ENCODE results near the gene MLC1. TPM values are rescaled to one million over a fixed set of nuclear protein-coding genes. Genes with fewer than 3 reads are reported as not detected.
A peak's percentile ranks its signal among the peaks of the same experiment; 100 is the strongest.

The MLC1 gene
- total and polyA plus RNA-seq, 5 experiments from 2014 or later, result 0.12 to 1.8 (median 0.34) TPM

- POLR2A ChIA-PET, result interaction anchor here (0.7 kb wide), 1 partner anchor 14 kb away, joined by 3 read pairs; the partner anchor contains the start of gene MLC1
- no peaks in the 10 kb centered on the region for H3K27me3 Mint-ChIP-seq
These were observed 13.6 kb downstream of the MLC1 start for GRCh38 chr22:50071432-50072166.

GRCh38 chr22:50070366-50070765 lies 14.9 kb downstream of the MLC1 start:
- Mint-ChIP-seq H3K27me3 (no peaks in the 10 kb centered on the region), H3K4me3 (no peak overlapping the region), H3K9me3 (no peaks in the 10 kb centered on the region), H3K27ac (no peak overlapping the region), H3K36me3 (no peaks in the 10 kb centered on the region), H3K4me1 (no peaks in the 10 kb centered on the region)
- POLR2A ChIA-PET, result no interaction called here
- DNase-seq (no peak), ATAC-seq (no peak)

More at GRCh38 chr22:50071432-50072166, 13.6 kb downstream of the MLC1 start:
- DNase-seq (no peak), ATAC-seq (no peak)
- Mint-ChIP-seq H3K9me3 (no peaks in the 10 kb centered on the region), H3K27ac (no peak overlapping the region), H3K36me3 (no peaks in the 10 kb centered on the region), H3K4me3 (no peak overlapping the region), H3K4me1 (no peaks in the 10 kb centered on the region)

- H3K27ac Mint-ChIP-seq, result no peak overlapping the region
- no peaks in the 10 kb centered on the region for H3K36me3 Mint-ChIP-seq
- H3K27me3 Mint-ChIP-seq, result no peaks in the 10 kb centered on the region
- ATAC-seq (no peak), DNase-seq (no peak)
- no peak overlapping the region for H3K4me3 Mint-ChIP-seq
- POLR2A ChIA-PET, result no interaction called here
- H3K9me3 Mint-ChIP-seq, result no peaks in the 10 kb centered on the region
- H3K4me1 Mint-ChIP-seq, result no peaks in the 10 kb centered on the region
These were observed 17.1 kb downstream of the MLC1 start for GRCh38 chr22:50068096-50068495.

- Mint-ChIP-seq H3K4me1 (no peaks in the 10 kb centered on the region), H3K27me3 (no peaks in the 10 kb centered on the region), H3K27ac (no peak overlapping the region), H3K36me3 (no peaks in the 10 kb centered on the region), H3K9me3 (no peaks in the 10 kb centered on the region), H3K4me3 (no peak overlapping the region)
- POLR2A ChIA-PET, result no interaction called here
- no peak for DNase-seq
- no peak for ATAC-seq
These were observed 18.0 kb downstream of the MLC1 start for GRCh38 chr22:50067244-50067643.

- POLR2A ChIA-PET, result no interaction called here
- DNase-seq (no peak), ATAC-seq (no peak)
- Mint-ChIP-seq H3K4me1 (no peaks in the 10 kb centered on the region), H3K36me3 (no peaks in the 10 kb centered on the region), H3K27ac (no peak overlapping the region), H3K4me3 (no peak overlapping the region), H3K27me3 (peaks cover 4 to 14% (median 6%) of the 10 kb centered on the region in 5 donors), H3K9me3 (no peaks in the 10 kb centered on the region)
These were observed 20.8 kb downstream of the MLC1 start for GRCh38 chr22:50064453-50064852.

- H3K27ac Mint-ChIP-seq, result no peak overlapping the region
- POLR2A ChIA-PET, result no interaction called here
- no peak for ATAC-seq
- peaks cover 4 to 19% (median 8%) of the 10 kb centered on the region in 5 donors for H3K27me3 Mint-ChIP-seq
- no peak overlapping the region for H3K4me3 Mint-ChIP-seq
- DNase-seq, result no peak
- no peaks in the 10 kb centered on the region for H3K36me3 Mint-ChIP-seq
- no peaks in the 10 kb centered on the region for H3K4me1 Mint-ChIP-seq
- no peaks in the 10 kb centered on the region for H3K9me3 Mint-ChIP-seq
These were observed 21.4 kb downstream of the MLC1 start for GRCh38 chr22:50063589-50064393.

- Mint-ChIP-seq H3K27me3 (peaks cover 6 to 22% (median 8%) of the 10 kb centered on the region in 5 donors), H3K4me1 (no peaks in the 10 kb centered on the region), H3K9me3 (no peaks in the 10 kb centered on the region), H3K4me3 (no peak overlapping the region), H3K27ac (no peak overlapping the region), H3K36me3 (no peaks in the 10 kb centered on the region)
- DNase-seq (no peak), ATAC-seq (no peak)
- POLR2A ChIA-PET, result no interaction called here
These were observed 22.6 kb downstream of the MLC1 start for GRCh38 chr22:50062509-50063135.

GRCh38 chr22:50061824-50062355 lies 23.3 kb downstream of the MLC1 start:
- POLR2A ChIA-PET, result no interaction called here
- Mint-ChIP-seq H3K36me3 (no peaks in the 10 kb centered on the region), H3K9me3 (no peaks in the 10 kb centered on the region), H3K4me1 (no peaks in the 10 kb centered on the region), H3K27ac (no peak overlapping the region), H3K27me3 (peaks cover 7 to 28% (median 11%) of the 10 kb centered on the region in 5 donors), H3K4me3 (no peak overlapping the region)
- ATAC-seq (no peak), DNase-seq (no peak)

GRCh38 chr22:50061141-50061823 lies 23.9 kb downstream of the MLC1 start:
- POLR2A ChIA-PET, result no interaction called here
- no peaks in the 10 kb centered on the region for H3K9me3 Mint-ChIP-seq
- ATAC-seq (no peak), DNase-seq (no peak)
- H3K4me3 Mint-ChIP-seq, result no peak overlapping the region
- peaks cover 7 to 34% (median 11%) of the 10 kb centered on the region in 5 donors for H3K27me3 Mint-ChIP-seq
- no peaks in the 10 kb centered on the region for H3K36me3 Mint-ChIP-seq
- no peak overlapping the region for H3K27ac Mint-ChIP-seq
- peaks cover 0 to 1% (median 0%) of the 10 kb centered on the region in 4 donors for H3K4me1 Mint-ChIP-seq

- no peak for ATAC-seq
- Mint-ChIP-seq H3K27ac (no peak overlapping the region), H3K9me3 (no peaks in the 10 kb centered on the region), H3K36me3 (no peaks in the 10 kb centered on the region), H3K4me3 (no peak overlapping the region), H3K27me3 (peaks cover 7 to 40% (median 11%) of the 10 kb centered on the region in 5 donors), H3K4me1 (peaks cover 0 to 1% (median 0%) of the 10 kb centered on the region in 4 donors)
- DNase-seq, result no peak
- POLR2A ChIA-PET, result no interaction called here
These were observed 24.6 kb downstream of the MLC1 start for GRCh38 chr22:50060441-50061140.

GRCh38 chr22:50059881-50060262 lies 25.4 kb downstream of the MLC1 start:
- Mint-ChIP-seq H3K27me3 (peaks cover 9 to 48% (median 11%) of the 10 kb centered on the region in 5 donors), H3K27ac (peak overlapping the region in 1 of 10 donors; percentile 1), H3K4me1 (peaks cover 0 to 1% (median 0%) of the 10 kb centered on the region in 4 donors), H3K9me3 (no peaks in the 10 kb centered on the region), H3K36me3 (no peaks in the 10 kb centered on the region), H3K4me3 (peak overlapping the region in 2 of 10 donors; percentile 18 to 24)
- DNase-seq, result no peak
- ATAC-seq, result no peak
- POLR2A ChIA-PET, result no interaction called here

Data from naive thymus-derived CD8-positive, alpha-beta T cell (primary cell).